ENCODE data around the gene AK2.
"Not testable (repeated sequence)": the region's sequence is repeated elsewhere in the genome, so short reads cannot be mapped to it uniquely, and the experiment has no call there.

The AK2 gene

GRCh38 chr1:33002006-33002405 is 34.7 kb downstream of the AK2 start:
- no peak overlapping the region for H3K27ac ChIP-seq
- no peak for TF ChIP-seq ZFX (IDR thresholded peaks at IDR 0.05)
- TF ChIP-seq, protein P1, sequence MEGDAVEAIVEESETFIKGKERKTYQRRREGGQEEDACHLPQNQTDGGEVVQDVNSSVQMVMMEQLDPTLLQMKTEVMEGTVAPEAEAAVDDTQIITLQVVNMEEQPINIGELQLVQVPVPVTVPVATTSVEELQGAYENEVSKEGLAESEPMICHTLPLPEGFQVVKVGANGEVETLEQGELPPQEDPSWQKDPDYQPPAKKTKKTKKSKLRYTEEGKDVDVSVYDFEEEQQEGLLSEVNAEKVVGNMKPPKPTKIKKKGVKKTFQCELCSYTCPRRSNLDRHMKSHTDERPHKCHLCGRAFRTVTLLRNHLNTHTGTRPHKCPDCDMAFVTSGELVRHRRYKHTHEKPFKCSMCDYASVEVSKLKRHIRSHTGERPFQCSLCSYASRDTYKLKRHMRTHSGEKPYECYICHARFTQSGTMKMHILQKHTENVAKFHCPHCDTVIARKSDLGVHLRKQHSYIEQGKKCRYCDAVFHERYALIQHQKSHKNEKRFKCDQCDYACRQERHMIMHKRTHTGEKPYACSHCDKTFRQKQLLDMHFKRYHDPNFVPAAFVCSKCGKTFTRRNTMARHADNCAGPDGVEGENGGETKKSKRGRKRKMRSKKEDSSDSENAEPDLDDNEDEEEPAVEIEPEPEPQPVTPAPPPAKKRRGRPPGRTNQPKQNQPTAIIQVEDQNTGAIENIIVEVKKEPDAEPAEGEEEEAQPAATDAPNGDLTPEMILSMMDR (conservative IDR thresholded peaks at IDR 0.05): no peak

GRCh38 chr1:33001282-33001681 is 35.4 kb downstream of the AK2 start:
- TF ChIP-seq ZFX (IDR thresholded peaks at IDR 0.05): no peak
- TF ChIP-seq, protein P1 (conservative IDR thresholded peaks at IDR 0.05): no peak
- no peak overlapping the region for H3K27ac ChIP-seq

GRCh38 chr1:33000427-33001026 is 36.2 kb downstream of the AK2 start:
- TF ChIP-seq, protein P1 (conservative IDR thresholded peaks at IDR 0.05): no peak
- no peak for TF ChIP-seq ZFX (IDR thresholded peaks at IDR 0.05)
- H3K27ac ChIP-seq: no peak overlapping the region

DNA sequence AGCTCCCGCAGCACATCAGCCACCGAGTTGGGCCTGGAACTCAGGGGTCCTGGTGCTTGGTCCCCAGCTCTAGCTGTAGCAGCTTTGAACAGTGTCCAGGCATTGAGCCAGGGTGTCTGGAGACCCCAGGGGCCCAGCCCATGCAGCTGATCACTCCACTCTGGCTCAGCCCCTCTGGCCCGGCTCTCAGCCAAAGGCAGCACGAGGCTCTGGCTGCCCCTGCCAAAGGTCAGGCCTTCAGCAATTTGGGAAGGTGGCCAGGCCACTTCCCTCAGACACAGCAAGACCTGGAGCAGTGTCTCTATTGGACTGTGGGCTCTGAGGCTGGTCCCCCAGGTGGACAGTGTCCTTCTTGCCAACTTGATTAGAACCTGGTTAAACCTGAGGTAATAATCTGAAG is 37.7 kb downstream of the AK2 start:
- no peak overlapping the region for H3K27ac ChIP-seq
- no peak for TF ChIP-seq ZFX (IDR thresholded peaks at IDR 0.05)
- TF ChIP-seq, protein P1 (conservative IDR thresholded peaks at IDR 0.05): no peak

GRCh38 chr1:32998064-32998463 is 38.6 kb downstream of the AK2 start:
- no peak overlapping the region for H3K27ac ChIP-seq
- no peak for TF ChIP-seq ZFX (IDR thresholded peaks at IDR 0.05)
- TF ChIP-seq, protein P1 (conservative IDR thresholded peaks at IDR 0.05): no peak

DNA sequence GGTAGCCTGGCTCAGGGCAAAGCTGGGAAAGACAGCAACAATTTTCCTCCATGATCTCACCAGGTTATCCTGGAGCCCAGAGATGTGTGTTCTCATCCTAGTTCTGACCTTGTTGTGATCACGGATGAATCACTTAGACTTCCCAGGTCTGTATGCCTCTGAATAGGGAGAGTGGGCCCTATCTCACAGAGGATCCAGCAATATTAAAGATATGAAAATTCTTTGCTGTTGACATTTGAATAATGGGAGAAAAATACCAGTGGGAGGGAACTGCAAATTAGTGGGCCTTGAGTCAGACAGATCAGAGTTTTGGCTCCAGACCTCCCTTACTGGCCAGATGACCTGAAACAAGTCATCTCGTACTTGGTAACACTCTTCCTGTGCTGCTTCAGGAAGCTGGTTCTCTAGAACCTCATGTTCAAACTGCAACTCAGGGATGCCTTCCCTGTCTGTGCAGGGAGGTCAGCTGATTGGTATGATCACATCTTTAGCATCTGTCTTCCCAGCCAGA is 39.2 kb downstream of the AK2 start:
- no peak overlapping the region for H3K27ac ChIP-seq
- no peak for TF ChIP-seq ZFX (IDR thresholded peaks at IDR 0.05)
- TF ChIP-seq, protein P1 (conservative IDR thresholded peaks at IDR 0.05): no peak

- H3K27ac ChIP-seq: not testable (repeated sequence)
These were observed 43.4 kb downstream of the AK2 start for GRCh38 chr1:32993324-32993636.
